ENCODE results near the gene P2RX6. TPM values are rescaled to one million over a fixed set of nuclear protein-coding genes. Genes with fewer than 3 reads are reported as not detected.

P2RX6 gene
- total and polyA plus RNA-seq, 2 experiments from 2014 or later, result not detected

DNA sequence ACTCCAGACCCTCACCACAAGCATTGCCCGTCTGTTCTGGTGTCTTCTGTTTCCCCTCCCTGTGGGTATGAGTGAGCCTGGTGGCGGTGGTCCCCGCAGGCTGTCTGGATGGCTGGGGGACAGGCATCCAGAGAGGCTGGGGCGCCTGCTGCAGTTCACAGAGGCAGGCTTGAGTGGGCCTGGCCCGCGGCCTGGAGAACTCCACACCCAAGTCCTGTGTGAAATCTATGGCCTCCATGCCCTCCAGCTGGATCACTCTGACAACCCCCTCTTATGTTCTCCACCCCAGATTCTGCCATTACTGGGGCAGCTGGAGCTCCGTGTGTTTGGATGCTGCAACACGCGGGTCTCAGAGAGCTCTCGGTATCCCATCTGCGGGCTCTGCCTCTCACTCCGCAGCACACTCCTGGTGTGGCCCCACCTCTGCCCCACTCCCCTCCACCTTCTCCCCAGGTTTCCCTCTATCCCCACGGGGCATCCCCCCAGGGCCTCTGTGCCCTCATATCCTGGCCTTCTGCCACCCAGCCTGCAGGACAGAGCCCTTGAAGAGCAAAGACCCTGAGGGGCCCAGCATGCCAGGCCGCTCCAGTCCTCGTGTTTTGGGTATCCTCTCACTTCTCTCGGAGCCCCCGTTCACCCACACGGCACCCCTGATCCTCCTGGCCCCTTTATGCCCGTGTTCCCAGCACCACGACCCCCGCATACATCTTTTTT is 62.1 kb downstream of the P2RX6 start:
- H3K27me3 Mint-ChIP-seq (ENCODE audit: insufficient read depth, low read depth, poor library complexity), result peaks cover 6% of the 10 kb centered on the region
- Histone ChIP-seq H3K4me3 (no peak overlapping the region), H3K4me2 (no peak overlapping the region), H3K27ac (ENCODE audit: low read depth) (no peak overlapping the region), H3K9me2 (ENCODE audit: insufficient read depth) (no peaks in the 10 kb centered on the region), H3F3A (replicated peaks; ENCODE audit: low read depth) (no peaks in the 10 kb centered on the region), H3K36me3 (ENCODE audit: insufficient read depth) (no peaks in the 10 kb centered on the region), H3K4me1 (ENCODE audit: insufficient read depth) (no peaks in the 10 kb centered on the region), H2AFZ (no peak overlapping the region), H3K79me2 (replicated peaks; ENCODE audit: insufficient read depth) (no peaks in the 10 kb centered on the region), H4K20me1 (replicated peaks; ENCODE audit: insufficient read depth) (no peaks in the 10 kb centered on the region), H3K27me3 (ENCODE audit: insufficient read depth) (no peaks in the 10 kb centered on the region)
- ATAC-seq, result no peak
- H3K27ac Mint-ChIP-seq, result no peak overlapping the region
- no peak for DNase-seq (ENCODE audit: low spot score)
- peaks cover 4% of the 10 kb centered on the region; the same call in 2 of the 3 replicates for H3K4me1 Mint-ChIP-seq
- H3K9me3 Mint-ChIP-seq, result peaks cover 2% of the 10 kb centered on the region; the same call in 1 of the 3 replicates
- no peak for TF ChIP-seq JUNB (IDR thresholded peaks at IDR 0.05; ENCODE audit: unreplicated experiment)
- TF ChIP-seq, protein P1, sequence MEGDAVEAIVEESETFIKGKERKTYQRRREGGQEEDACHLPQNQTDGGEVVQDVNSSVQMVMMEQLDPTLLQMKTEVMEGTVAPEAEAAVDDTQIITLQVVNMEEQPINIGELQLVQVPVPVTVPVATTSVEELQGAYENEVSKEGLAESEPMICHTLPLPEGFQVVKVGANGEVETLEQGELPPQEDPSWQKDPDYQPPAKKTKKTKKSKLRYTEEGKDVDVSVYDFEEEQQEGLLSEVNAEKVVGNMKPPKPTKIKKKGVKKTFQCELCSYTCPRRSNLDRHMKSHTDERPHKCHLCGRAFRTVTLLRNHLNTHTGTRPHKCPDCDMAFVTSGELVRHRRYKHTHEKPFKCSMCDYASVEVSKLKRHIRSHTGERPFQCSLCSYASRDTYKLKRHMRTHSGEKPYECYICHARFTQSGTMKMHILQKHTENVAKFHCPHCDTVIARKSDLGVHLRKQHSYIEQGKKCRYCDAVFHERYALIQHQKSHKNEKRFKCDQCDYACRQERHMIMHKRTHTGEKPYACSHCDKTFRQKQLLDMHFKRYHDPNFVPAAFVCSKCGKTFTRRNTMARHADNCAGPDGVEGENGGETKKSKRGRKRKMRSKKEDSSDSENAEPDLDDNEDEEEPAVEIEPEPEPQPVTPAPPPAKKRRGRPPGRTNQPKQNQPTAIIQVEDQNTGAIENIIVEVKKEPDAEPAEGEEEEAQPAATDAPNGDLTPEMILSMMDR (conservative IDR thresholded peaks at IDR 0.05; ENCODE audit: low read depth in 2 of 2), result no peak
- H3K36me3 Mint-ChIP-seq (ENCODE audit: low read depth), result no peaks in the 10 kb centered on the region
- no peak overlapping the region for H3K4me3 Mint-ChIP-seq

MicroRNAs encoded within 50 kb of the gene (microRNA counts, 767-probe panel; counts per million panel counts)
- not detected for microRNA hsa-miR-649

Small RNAs within 50 kb of the gene (microRNA-seq; reads per million reads assigned to microRNA genes)
- gene MIR649, result not detected

Small RNAs within 50 kb of the gene (small RNA-seq; reads per million reads assigned to genes)
- not detected for gene MIR649 (ENCODE audit: low replicate concordance)

Other genes starting within 250 kb of the P2RX6 start
- gene SERPIND1, start 241.1 kb upstream of the P2RX6 start, total RNA-seq (2014; rRNA removed; shearing (Covaris generic)), result not detected in 2 replicates
- gene SERPIND1, start 241.1 kb upstream of the P2RX6 start, polyA plus RNA-seq (2016; fragmentation: Nextera tagmentation; extraction: Ambion mirVana), result not detected in 2 replicates
- 37.2 and 38.1 TPM in 2 replicates for gene PI4KA, start 156.4 kb upstream of the P2RX6 start, total RNA-seq (2014; rRNA removed; shearing (Covaris generic))
- 13.0 and 17.1 TPM in 2 replicates for gene PI4KA, start 156.4 kb upstream of the P2RX6 start, polyA plus RNA-seq (2016; fragmentation: Nextera tagmentation; extraction: Ambion mirVana)
- 8.2 and 10.2 TPM in 2 replicates for gene SNAP29, start 156.2 kb upstream of the P2RX6 start, total RNA-seq (2014; rRNA removed; shearing (Covaris generic))
- 20.8 and 22.9 TPM in 2 replicates for gene SNAP29, start 156.2 kb upstream of the P2RX6 start, polyA plus RNA-seq (2016; fragmentation: Nextera tagmentation; extraction: Ambion mirVana)
- gene CRKL, start 97.8 kb upstream of the P2RX6 start, total RNA-seq (2014; rRNA removed; shearing (Covaris generic)), result 97.6 and 104 TPM in 2 replicates
- 39.5 and 40.7 TPM in 2 replicates for gene CRKL, start 97.8 kb upstream of the P2RX6 start, polyA plus RNA-seq (2016; fragmentation: Nextera tagmentation; extraction: Ambion mirVana)
- gene AIFM3, start 47.9 kb upstream of the P2RX6 start, total RNA-seq (2014; rRNA removed; shearing (Covaris generic)), result 0.45 and 1.7 TPM in 2 replicates
- 1.4 and 1.5 TPM in 2 replicates for gene AIFM3, start 47.9 kb upstream of the P2RX6 start, polyA plus RNA-seq (2016; fragmentation: Nextera tagmentation; extraction: Ambion mirVana)
- 39.9 and 41.1 TPM in 2 replicates for gene LZTR1, start 32.9 kb upstream of the P2RX6 start, total RNA-seq (2014; rRNA removed; shearing (Covaris generic))
- gene LZTR1, start 32.9 kb upstream of the P2RX6 start, polyA plus RNA-seq (2016; fragmentation: Nextera tagmentation; extraction: Ambion mirVana), result 7.7 and 9.2 TPM in 2 replicates
- 25.9 and 38.8 TPM in 2 replicates for gene THAP7, start 13.0 kb upstream of the P2RX6 start, total RNA-seq (2014; rRNA removed; shearing (Covaris generic))
- 20.4 and 21.8 TPM in 2 replicates for gene THAP7, start 13.0 kb upstream of the P2RX6 start, polyA plus RNA-seq (2016; fragmentation: Nextera tagmentation; extraction: Ambion mirVana)
- 0.07 and 0.16 TPM in 2 replicates for gene SLC7A4, start 17.4 kb downstream of the P2RX6 start, total RNA-seq (2014; rRNA removed; shearing (Covaris generic))
- 0.09 and 0.44 TPM in 2 replicates for gene SLC7A4, start 17.4 kb downstream of the P2RX6 start, polyA plus RNA-seq (2016; fragmentation: Nextera tagmentation; extraction: Ambion mirVana)
- not detected in 2 replicates for gene LRRC74B, start 30.8 kb downstream of the P2RX6 start, total RNA-seq (2014; rRNA removed; shearing (Covaris generic))
- not detected in 2 replicates for gene LRRC74B, start 30.8 kb downstream of the P2RX6 start, polyA plus RNA-seq (2016; fragmentation: Nextera tagmentation; extraction: Ambion mirVana)